Endothelial cell of umbilical vein (primary cell): ENCODE measurements around the gene MYL3.

Experiments
- CTCF ChIP-seq, 2 donors: IDR thresholded peaks; 1 replicate in 1 of 2; 2 replicates in 1 of 2; pipeline ENCODE4 v1.5.1; 2011; ENCODE audit warnings: low read length in 2 of 2, mild to moderate bottlenecking in 2 of 2, moderate library complexity in 2 of 2, control low read depth in 1 of 2, inconsistent platforms in 1 of 2, low read depth in 1 of 2; ENCODE audit not compliant: insufficient read depth in 1 of 2; ENCODE audit errors: extremely low read depth in 1 of 2
- EZH2 ChIP-seq: IDR thresholded peaks from 2 replicates; pipeline ENCODE4 v1.6.1; 2012; ENCODE audit warnings: borderline replicate concordance, low read depth, mild to moderate bottlenecking, moderate library complexity, low read length, inconsistent platforms; ENCODE audit not compliant: severe bottlenecking
- FOS ChIP-seq: IDR thresholded peaks from 2 replicates; pipeline ENCODE4 v1.6.1; 2011; ENCODE audit warnings: mild to moderate bottlenecking, low read length, moderate library complexity, borderline replicate concordance; ENCODE audit not compliant: insufficient read depth
- GATA2 ChIP-seq: IDR thresholded peaks from 2 replicates; pipeline ENCODE4 v1.7.0; 2011; ENCODE audit warnings: low read depth, mild to moderate bottlenecking, moderate library complexity, mixed read lengths, low read length; ENCODE audit not compliant: insufficient read length, insufficient read depth
- JUN ChIP-seq: IDR thresholded peaks from 2 replicates; pipeline ENCODE4 v1.6.1; 2011; ENCODE audit warnings: borderline replicate concordance, low read depth; ENCODE audit not compliant: insufficient read length, insufficient read depth
- MAX ChIP-seq: IDR thresholded peaks from 2 replicates; pipeline ENCODE4 v1.6.1; 2011; ENCODE audit not compliant: insufficient read depth, insufficient read length
- MYC ChIP-seq: IDR thresholded peaks from one replicate; pipeline ENCODE4 v1.6.1; 2011; ENCODE audit warnings: mild to moderate bottlenecking, low read depth, low read length
- POLR2A ChIP-seq: IDR thresholded peaks from 2 replicates; pipeline ENCODE4 v1.6.1; 2012; ENCODE audit warnings: low read depth, mild to moderate bottlenecking, control low read depth, low read length
- POLR2AphosphoS5 ChIP-seq: IDR thresholded peaks from 2 replicates; pipeline ENCODE4 v1.6.1; 2012; ENCODE audit warnings: low read depth, mild to moderate bottlenecking, control low read depth, low read length, moderate library complexity; ENCODE audit not compliant: insufficient read depth

GRCh38 chr3:46856576-46857471 lies 6.4 kb downstream of the MYL3 start:
- TF ChIP-seq CTCF (IDR thresholded peaks at IDR 0.05; ENCODE audit: extremely low read depth in 1 of 2, insufficient read depth in 1 of 2, low read depth in 1 of 2, low read length in 2 of 2) (no peak), POLR2A (no peak), MAX (no peak), POLR2AphosphoS5 (no peak), EZH2 (no peak), GATA2 (no peak), FOS (no peak), JUN (no peak), MYC (no peak)
